Dendritic cell treated with granulocyte-macrophage colony-stimulating factor and Interleukin-4, amounts not matched to agents 40 ng/mL and 50 ng/mL, for 4 days (primary cell): ENCODE results near the gene NIFK.

Experiments used
- H3K27ac Mint-ChIP-seq: one replicate; pipeline ENCODE4 v1.8.0; 2022; ENCODE audit warnings: mild to moderate bottlenecking, mixed read lengths
- H3K27me3 Mint-ChIP-seq: one replicate; pipeline ENCODE4 v1.8.0; 2022; ENCODE audit warnings: mild to moderate bottlenecking, mixed read lengths
- H3K36me3 Mint-ChIP-seq: one replicate; pipeline ENCODE4 v1.8.0; 2022; ENCODE audit warnings: low read depth, mixed read lengths
- H3K4me1 Mint-ChIP-seq: one replicate; pipeline ENCODE4 v1.8.0; 2022; ENCODE audit warnings: low read depth, mixed read lengths
- H3K4me3 Mint-ChIP-seq: one replicate; pipeline ENCODE4 v1.8.0; 2022; ENCODE audit warnings: mild to moderate bottlenecking, moderate library complexity, mixed read lengths
- H3K9me3 Mint-ChIP-seq: one replicate; pipeline ENCODE4 v1.8.0; 2022; ENCODE audit warnings: mixed read lengths
- intact Hi-C: fragments of 100-400 bp; cut with micrococcal nuclease; formaldehyde crosslinking; loops from one replicate; pipeline ENCODE4 v1.15.0; 2022

NIFK gene

GRCh38 chr2:121736462-121737336 is at the start of gene NIFK:
Gene NIFK, minus strand, starts transcription at chr2:121736875. Its CDS starts 25 bp downstream, at chr2:121736850.
- peaks cover 51% of the 10 kb centered on the region for H3K36me3 Mint-ChIP-seq
- peak within 1 kb of the TSS; percentile 94 for H3K27ac Mint-ChIP-seq
- peaks cover 37% of the 10 kb centered on the region for H3K4me1 Mint-ChIP-seq
- no peaks in the 10 kb centered on the region for H3K9me3 Mint-ChIP-seq
- peak within 1 kb of the TSS; percentile 98 for H3K4me3 Mint-ChIP-seq
- intact Hi-C loops = loop anchor here (1.0 kb wide), 3 partner anchors 19 to 206 kb away; partner anchors contain the start of genes CLASP1, RNU4ATAC and TSN
- H3K27me3 Mint-ChIP-seq = no peaks in the 10 kb centered on the region

GRCh38 chr2:121783180-121783579 is 46.5 kb upstream of the NIFK start:
- no peaks in the 10 kb centered on the region for H3K36me3 Mint-ChIP-seq
- no peak overlapping the region for H3K4me3 Mint-ChIP-seq
- no peak overlapping the region for H3K27ac Mint-ChIP-seq
- intact Hi-C loops = no loop called here
- H3K27me3 Mint-ChIP-seq = no peaks in the 10 kb centered on the region
- H3K9me3 Mint-ChIP-seq = no peaks in the 10 kb centered on the region
- H3K4me1 Mint-ChIP-seq = no peaks in the 10 kb centered on the region

DNA sequence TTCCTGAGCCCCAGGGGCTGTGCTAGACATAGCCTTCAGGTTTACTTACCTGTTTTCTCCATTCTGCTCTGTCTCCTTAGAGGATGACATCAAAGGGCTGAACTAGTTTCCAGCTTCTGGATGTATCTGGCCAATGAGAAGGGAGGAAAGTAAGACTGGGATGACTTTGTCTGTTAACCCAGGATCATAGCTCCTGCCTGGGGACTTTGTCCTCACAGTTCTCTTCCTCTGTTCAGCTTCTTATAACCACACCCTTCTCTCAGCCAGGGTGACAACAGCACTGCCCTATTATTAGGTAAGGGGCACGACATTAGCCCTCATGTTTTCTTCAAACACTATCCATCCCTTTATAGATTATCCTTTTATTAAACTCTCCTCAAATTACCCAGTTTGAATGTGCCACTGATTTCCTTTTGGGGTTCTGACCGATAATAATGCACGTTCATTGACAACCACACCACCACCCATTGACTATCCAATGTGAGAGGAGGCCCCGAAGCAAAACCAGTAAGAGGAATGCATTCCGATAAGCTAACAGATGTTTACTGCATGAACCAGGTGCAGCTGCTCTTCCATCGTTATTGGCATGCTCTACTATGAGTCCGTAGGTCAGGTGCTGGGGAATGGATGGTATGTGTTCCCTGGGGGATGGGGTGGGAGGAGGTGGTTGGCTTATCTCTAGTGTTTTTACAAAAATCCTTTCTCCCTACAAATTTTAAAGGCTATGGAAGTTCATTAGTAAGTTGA is 42.2 kb upstream of the NIFK start:
- H3K27me3 Mint-ChIP-seq = no peaks in the 10 kb centered on the region
- no peak overlapping the region for H3K27ac Mint-ChIP-seq
- no peaks in the 10 kb centered on the region for H3K9me3 Mint-ChIP-seq
- no peak overlapping the region for H3K4me3 Mint-ChIP-seq
- no peaks in the 10 kb centered on the region for H3K4me1 Mint-ChIP-seq
- intact Hi-C loops = no loop called here
- H3K36me3 Mint-ChIP-seq = no peaks in the 10 kb centered on the region

DNA sequence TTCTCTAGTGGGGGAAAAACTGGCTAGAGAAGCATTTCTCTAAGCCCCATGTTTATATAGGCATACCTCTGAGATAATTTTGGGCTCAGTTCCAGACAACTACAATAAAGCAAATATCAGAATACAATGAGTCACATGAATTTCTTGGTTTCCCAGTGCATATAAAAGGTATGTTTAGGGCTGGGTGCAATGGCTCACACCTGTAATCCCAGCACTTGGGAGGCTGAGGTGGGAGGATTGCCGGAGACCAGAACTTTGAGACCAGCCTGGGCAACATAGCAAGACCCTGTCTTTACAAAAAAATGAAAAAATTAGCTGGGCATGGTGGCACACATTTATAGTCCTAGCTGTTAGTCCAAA is 41.0 kb upstream of the NIFK start:
- Mint-ChIP-seq H3K36me3 (no peaks in the 10 kb centered on the region), H3K27me3 (no peaks in the 10 kb centered on the region), H3K4me3 (no peak overlapping the region), H3K9me3 (no peaks in the 10 kb centered on the region), H3K27ac (no peak overlapping the region), H3K4me1 (peaks cover 6% of the 10 kb centered on the region)
- intact Hi-C loops = no loop called here

DNA sequence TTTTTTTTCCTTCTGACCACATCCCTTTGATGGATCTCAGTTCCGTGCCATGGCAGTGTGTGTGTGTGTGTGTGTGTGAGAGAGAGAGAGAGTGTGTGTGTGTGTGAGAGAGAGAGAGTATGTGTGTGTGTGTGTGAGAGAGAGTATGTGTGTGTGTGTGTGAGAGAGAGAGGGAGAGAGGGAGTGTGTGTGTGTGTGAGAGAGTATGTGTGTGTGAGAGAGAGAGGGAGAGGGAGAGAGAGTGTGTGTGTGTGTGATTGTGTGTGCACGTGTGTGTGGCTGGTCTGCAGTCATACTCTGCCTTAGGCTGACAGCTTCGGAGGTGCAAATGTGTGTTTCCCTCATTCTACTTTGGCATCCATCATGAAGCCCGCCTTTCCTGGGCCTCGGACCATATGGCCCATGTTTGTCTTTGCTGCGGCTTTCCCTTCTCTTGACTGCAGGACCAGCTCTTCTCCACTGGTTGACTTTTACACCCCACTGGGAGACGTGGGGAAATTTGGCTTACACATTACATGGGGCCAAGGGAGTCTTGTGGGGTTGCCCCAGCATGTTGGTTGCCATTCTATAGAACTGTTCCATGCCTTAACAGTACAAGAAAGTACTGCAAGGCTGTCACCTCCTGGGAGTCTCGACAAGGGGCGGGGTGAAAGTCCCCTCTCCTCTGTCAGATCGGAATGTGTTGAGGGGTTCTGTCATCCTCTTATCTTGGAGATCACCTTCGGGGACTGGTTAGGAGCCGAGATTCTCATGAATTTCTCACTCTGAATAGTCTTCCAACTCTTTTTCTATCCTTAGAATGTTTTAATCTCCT is 40.4 kb upstream of the NIFK start:
- H3K36me3 Mint-ChIP-seq = no peaks in the 10 kb centered on the region
- H3K4me1 Mint-ChIP-seq = peaks cover 6% of the 10 kb centered on the region
- no peaks in the 10 kb centered on the region for H3K27me3 Mint-ChIP-seq
- H3K27ac Mint-ChIP-seq = no peak overlapping the region
- no peak overlapping the region for H3K4me3 Mint-ChIP-seq
- no peaks in the 10 kb centered on the region for H3K9me3 Mint-ChIP-seq
- intact Hi-C loops = no loop called here

- no peaks in the 10 kb centered on the region for H3K9me3 Mint-ChIP-seq
- intact Hi-C loops = no loop called here
- H3K36me3 Mint-ChIP-seq = no peaks in the 10 kb centered on the region
- no peak overlapping the region for H3K27ac Mint-ChIP-seq
- H3K4me1 Mint-ChIP-seq = peaks cover 6% of the 10 kb centered on the region
- no peak overlapping the region for H3K4me3 Mint-ChIP-seq
- H3K27me3 Mint-ChIP-seq = no peaks in the 10 kb centered on the region
Measured at GRCh38 chr2:121776361-121776760, 39.7 kb upstream of the NIFK start.

DNA sequence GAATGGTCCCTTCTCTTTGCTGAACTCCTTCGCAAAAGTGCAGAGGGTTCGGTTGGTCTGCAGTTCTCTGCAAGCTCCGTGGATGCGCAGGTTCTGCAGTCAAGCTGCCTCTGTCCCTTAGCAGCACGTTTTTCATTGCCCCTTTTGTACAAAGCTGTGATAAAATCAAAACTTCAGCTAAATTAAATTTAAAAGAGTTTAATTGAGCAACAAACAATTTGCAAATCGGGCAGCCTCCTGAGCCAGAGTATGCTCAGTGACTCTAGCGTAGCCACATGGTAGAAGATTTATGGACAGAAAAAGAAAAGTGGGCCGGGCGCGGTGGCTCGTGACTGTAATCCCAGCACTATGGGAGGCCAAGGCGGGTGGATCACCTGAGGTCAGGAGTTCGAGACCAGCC is 37.6 kb upstream of the NIFK start:
- Mint-ChIP-seq H3K36me3 (peaks cover 10% of the 10 kb centered on the region), H3K4me1 (peaks cover 6% of the 10 kb centered on the region), H3K4me3 (no peak overlapping the region), H3K9me3 (no peaks in the 10 kb centered on the region), H3K27me3 (no peaks in the 10 kb centered on the region), H3K27ac (no peak overlapping the region)
- intact Hi-C loops = no loop called here

DNA sequence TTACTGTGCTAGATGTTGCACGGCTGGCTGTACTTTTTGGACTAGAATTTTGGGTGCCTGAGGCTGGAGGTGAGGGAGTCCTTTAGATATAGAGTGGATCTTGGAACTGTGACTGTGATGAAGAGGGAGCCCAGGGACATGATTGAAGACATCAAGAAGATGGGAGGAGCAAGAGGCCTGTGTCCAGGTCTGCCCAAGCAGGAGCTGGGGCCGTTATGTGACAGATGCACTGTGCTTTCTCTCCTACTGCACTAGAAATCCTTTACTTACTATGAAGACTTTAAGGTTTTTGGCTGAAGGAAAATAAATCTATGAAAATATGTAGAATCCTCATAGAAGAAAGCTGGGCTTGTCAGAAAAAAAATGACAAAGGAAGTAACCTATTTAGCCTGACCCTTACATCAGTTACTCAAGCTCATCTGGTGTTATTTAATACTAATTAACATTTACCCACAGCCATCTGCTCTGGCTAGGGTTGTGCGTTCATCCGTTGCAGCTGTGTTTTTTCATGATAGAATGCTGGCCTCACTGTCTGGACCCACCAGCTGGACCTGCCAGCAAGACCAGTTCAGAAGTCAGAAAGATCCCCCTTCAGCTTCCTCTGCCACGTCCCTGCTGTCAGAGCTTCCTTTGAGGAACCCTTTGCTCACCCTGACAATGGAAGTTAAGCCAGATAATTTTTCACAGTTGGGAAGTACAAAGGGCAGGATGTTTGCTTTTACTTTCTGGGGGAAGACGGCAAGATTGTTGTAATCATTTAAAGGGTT is 35.5 kb upstream of the NIFK start:
- H3K36me3 Mint-ChIP-seq = peaks cover 23% of the 10 kb centered on the region
- H3K4me3 Mint-ChIP-seq = no peak overlapping the region
- intact Hi-C loops = no loop called here
- no peaks in the 10 kb centered on the region for H3K9me3 Mint-ChIP-seq
- H3K27me3 Mint-ChIP-seq = no peaks in the 10 kb centered on the region
- H3K27ac Mint-ChIP-seq = no peak overlapping the region
- peaks cover 6% of the 10 kb centered on the region for H3K4me1 Mint-ChIP-seq

DNA sequence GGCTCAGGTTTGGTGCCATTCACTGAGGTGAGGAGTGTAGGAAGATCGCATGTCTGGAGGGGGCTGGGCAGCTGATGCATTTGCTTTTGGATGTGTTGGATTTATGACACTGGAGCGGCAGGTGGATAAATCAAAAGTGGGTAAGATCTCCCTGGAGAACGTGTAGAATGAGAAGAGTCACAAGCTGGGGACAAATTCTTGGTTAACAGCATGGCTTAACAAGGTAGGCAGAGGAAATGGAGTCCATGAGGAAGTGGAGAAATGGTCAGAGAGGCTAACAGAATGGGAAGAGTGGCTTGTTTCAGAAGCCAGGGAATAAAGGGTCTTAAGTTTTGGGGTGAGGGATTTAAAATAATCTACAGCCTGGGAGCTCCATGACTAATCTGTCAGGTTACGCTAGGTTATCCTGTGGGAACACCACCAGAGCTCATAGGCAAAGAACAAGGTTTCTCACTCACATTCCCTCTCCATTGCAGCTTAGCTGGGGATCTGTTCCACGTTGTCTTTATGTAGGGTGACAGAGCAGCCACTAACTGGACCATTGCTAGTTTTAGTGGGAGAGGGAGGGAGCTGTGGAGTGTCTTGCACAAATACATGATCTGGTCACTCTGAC is 31.6 kb upstream of the NIFK start:
- no peak overlapping the region for H3K27ac Mint-ChIP-seq
- no peaks in the 10 kb centered on the region for H3K27me3 Mint-ChIP-seq
- H3K9me3 Mint-ChIP-seq = no peaks in the 10 kb centered on the region
- H3K4me3 Mint-ChIP-seq = no peak overlapping the region
- intact Hi-C loops = no loop called here
- H3K4me1 Mint-ChIP-seq = peaks cover 2% of the 10 kb centered on the region
- peaks cover 62% of the 10 kb centered on the region for H3K36me3 Mint-ChIP-seq

DNA sequence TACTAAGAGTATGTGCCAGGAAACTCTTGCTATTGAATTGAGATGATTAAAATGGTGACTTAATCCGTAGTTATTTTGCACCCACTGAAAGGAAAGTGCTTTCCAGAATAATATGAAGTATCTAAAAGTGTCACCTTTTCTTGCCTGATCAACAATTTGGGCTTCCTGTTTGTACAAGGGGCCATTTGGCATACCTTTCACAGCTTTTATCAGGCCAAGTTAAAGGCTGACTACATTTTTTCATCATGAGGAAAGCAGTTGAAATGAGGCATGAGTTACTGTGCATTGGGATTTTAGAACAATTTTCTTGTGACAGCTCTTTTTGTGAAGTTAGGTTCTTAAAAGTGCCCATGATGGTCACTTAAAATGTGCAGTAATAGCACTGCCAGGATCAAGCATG is 29.9 kb upstream of the NIFK start:
- Mint-ChIP-seq H3K9me3 (no peaks in the 10 kb centered on the region), H3K4me1 (no peaks in the 10 kb centered on the region), H3K36me3 (peaks cover 79% of the 10 kb centered on the region), H3K4me3 (no peak overlapping the region), H3K27me3 (no peaks in the 10 kb centered on the region), H3K27ac (no peak overlapping the region)
- intact Hi-C loops = no loop called here

DNA sequence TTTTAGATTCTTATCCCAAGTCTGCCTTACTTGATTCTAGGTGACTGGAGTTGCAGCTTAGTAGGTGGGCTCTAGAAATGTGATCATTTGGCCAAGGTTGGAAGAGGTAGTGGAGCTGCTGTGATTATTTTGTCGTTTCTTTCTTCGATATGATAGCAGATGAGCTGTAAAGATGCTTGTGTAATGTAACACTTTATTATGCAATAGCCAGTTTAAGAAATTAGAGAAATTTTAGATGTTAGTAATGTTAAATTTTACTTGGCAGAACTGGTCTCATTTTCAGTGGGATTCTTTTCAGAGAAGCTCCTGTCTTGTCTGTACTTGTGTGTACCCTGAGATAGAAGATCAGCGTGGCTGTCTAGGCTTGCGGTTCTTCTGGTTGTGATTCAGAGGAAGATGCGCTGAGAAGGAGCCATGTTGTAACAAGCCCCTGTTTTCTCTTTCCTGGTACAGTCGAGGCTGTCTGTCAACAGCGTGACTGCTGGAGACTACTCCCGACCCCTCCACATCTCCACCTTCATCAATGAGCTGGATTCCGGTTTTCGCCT is 28.1 kb upstream of the NIFK start:
- peaks cover 91% of the 10 kb centered on the region for H3K36me3 Mint-ChIP-seq

DNA sequence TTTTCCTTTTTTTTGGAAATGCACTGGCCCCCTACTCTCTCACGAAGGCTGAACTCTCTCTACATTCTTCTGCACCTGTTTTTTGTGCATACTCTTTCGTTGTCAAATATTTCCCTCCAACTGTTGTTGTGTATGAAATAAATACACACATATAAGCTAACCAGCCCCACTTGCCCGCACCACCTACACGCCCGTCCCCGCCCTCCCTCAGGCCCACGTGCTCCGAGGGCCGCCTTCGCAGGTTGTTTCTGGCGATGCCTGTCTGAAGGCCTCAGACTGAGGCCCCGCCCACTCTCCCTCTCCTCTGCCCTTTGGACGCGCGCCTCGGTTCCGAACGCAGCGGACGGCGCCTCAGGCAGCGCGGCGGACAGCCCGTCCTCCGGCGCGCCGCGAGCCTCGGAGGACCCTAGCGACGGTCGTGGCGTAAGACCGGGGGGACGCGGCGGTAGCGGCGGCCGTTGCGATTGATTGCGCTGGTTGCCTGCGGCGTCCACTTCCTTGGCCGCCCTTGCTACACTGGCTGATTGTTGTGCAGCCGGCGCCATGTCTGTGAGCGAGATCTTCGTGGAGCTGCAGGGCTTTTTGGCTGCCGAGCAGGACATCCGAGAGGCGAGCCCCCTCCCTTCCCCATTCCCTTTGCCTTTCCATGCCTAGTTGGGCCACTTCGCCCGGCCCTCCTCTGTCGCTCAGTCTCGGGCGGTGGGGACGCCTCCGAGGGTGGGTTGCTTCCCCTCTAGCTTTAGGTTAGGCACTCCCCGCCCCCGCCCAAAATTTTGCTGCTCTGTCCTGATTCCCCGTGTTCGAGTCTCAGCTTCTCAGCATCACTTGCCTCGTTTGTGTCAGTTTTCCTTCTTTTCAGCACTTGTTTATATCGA is 18.8 kb upstream of the NIFK start, which contains the start of gene TSN:
TSS of gene TSN (plus strand) at position 415 of the 875 bp plus-strand sequence. CDS start at position 544, 129 bp downstream.
- intact Hi-C loops = loop anchor here (1.0 kb wide), 3 partner anchors 18 to 225 kb away; partner anchors contain the start of gene RNU4ATAC
- H3K9me3 Mint-ChIP-seq = no peaks in the 10 kb centered on the region
- peak within 1 kb of the TSS; percentile 95 for H3K27ac Mint-ChIP-seq
- peak within 1 kb of the TSS; percentile 96 for H3K4me3 Mint-ChIP-seq
- peaks cover 51% of the 10 kb centered on the region for H3K36me3 Mint-ChIP-seq
- H3K27me3 Mint-ChIP-seq = no peaks in the 10 kb centered on the region
- peaks cover 33% of the 10 kb centered on the region for H3K4me1 Mint-ChIP-seq

More for the DNA sequence above, 28.1 kb upstream of the NIFK start:
- intact Hi-C loops = no loop called here
- Mint-ChIP-seq H3K4me1 (no peaks in the 10 kb centered on the region), H3K4me3 (no peak overlapping the region), H3K27me3 (no peaks in the 10 kb centered on the region), H3K9me3 (no peaks in the 10 kb centered on the region), H3K27ac (no peak overlapping the region)
